Thymus (tissue), 11 donors: ENCODE results near the gene OLAH. TPM values are rescaled to one million over a fixed set of nuclear protein-coding genes. Genes with fewer than 3 reads are reported as not detected.

Experiments
- DNase-seq, 9 donors: peaks; one replicate each; pipeline ENCODE4 v3.0.0-alpha.2; 2013; ENCODE audit warnings: low spot score in 9 of 9, low read depth in 6 of 9, missing footprints in 1 of 9
- H3K27ac ChIP-seq, 2 donors: one replicate each; pipeline ENCODE4 v1.5.1; 2013; ENCODE audit warnings: control low read depth in 1 of 2, low read depth in 1 of 2, low read length in 1 of 2, mild to moderate bottlenecking in 1 of 2, moderate library complexity in 1 of 2
- H3K27me3 ChIP-seq, 2 donors: one replicate each; pipeline ENCODE4 v1.5.1; 2013; ENCODE audit warnings: low read length in 1 of 2; ENCODE audit not compliant: control insufficient read depth in 2 of 2, insufficient read depth in 1 of 2
- H3K36me3 ChIP-seq, 2 donors: one replicate each; pipeline ENCODE4 v1.5.1; 2013; ENCODE audit warnings: low read length in 1 of 2, mild to moderate bottlenecking in 1 of 2, moderate library complexity in 1 of 2; ENCODE audit not compliant: control insufficient read depth in 2 of 2, insufficient read depth in 2 of 2
- H3K4me1 ChIP-seq, 2 donors: one replicate each; pipeline ENCODE4 v1.5.1; 2013; ENCODE audit warnings: low read length in 2 of 2; ENCODE audit not compliant: control insufficient read depth in 2 of 2, insufficient read depth in 2 of 2
- H3K4me3 ChIP-seq, 2 donors: one replicate each; pipeline ENCODE4 v1.5.1; 2013; ENCODE audit warnings: low read length in 2 of 2, control low read depth in 1 of 2, mild to moderate bottlenecking in 1 of 2
- H3K9me3 ChIP-seq, 2 donors: one replicate each; pipeline ENCODE4 v1.5.1; 2013; ENCODE audit warnings: low read length in 1 of 2, mild to moderate bottlenecking in 1 of 2; ENCODE audit not compliant: control insufficient read depth in 2 of 2, insufficient read depth in 1 of 2
- WGBS: extraction: QIAGEN DNeasy Blood & Tissue Kit; methylation state at CpG from one replicate; pipeline ENCODE4 v1.1.7; 2013; 5-methylcytosine and 5-hydroxymethylcytosine counted together
- polyA plus RNA-seq: library from polyadenylated mRNA; stranded (reverse); fragments of 200-250 nt; gene quantifications from one replicate; pipeline ENCODE4 v1.2.3, GENCODE V29; 2013
- total RNA-seq: library from RNA; stranded (reverse); fragments of 120-200 nt; gene quantifications from one replicate; pipeline ENCODE4 v1.2.4, GENCODE V29; 2013
- donor health status: healthy.

OLAH gene
- total and polyA plus RNA-seq, 2 donors = 0.09 to 14.4 TPM

- peak; percentile 54 to 93 (median 81) for DNase-seq
These were observed 44.9 kb downstream of the OLAH start, which contains the start of gene ACBD7 for GRCh38 chr10:15088428-15089261. ACBD7 (minus strand) TSS chr10:15088776; CDS start chr10:15088728, 48 bp downstream.

GRCh38 chr10:15091418-15091817 lies 47.7 kb downstream of the OLAH start:
- Histone ChIP-seq H3K9me3 (no peaks in the 10 kb centered on the region), H3K27ac (no peak overlapping the region), H3K4me3 (no peak overlapping the region), H3K36me3 (no peaks in the 10 kb centered on the region), H3K4me1 (peaks cover 1 to 10% of the 10 kb centered on the region in 2 donors), H3K27me3 (no peaks in the 10 kb centered on the region)
- 96% methylated on average over 5 of the region's 5 CpGs for WGBS
- no peak for DNase-seq

More at GRCh38 chr10:15088428-15089261, 44.9 kb downstream of the OLAH start, which contains the start of gene ACBD7:
- Histone ChIP-seq H3K27me3 (no peaks in the 10 kb centered on the region), H3K4me1 (peaks cover 0 to 12% of the 10 kb centered on the region in 2 donors), H3K9me3 (peaks cover 0 to 3% of the 10 kb centered on the region in 2 donors), H3K4me3 (peak within 1 kb of the TSS; percentile 59 to 73), H3K36me3 (no peaks in the 10 kb centered on the region), H3K27ac (peak within 1 kb of the TSS; percentile 38 to 77)
- 7% methylated on average over 63 of the region's 63 CpGs for WGBS

GRCh38 chr10:15092855-15093408 lies 49.2 kb downstream of the OLAH start:
- no peak for DNase-seq
- no peaks in the 10 kb centered on the region for H3K36me3 ChIP-seq
- H3K4me3 ChIP-seq = no peak overlapping the region
- WGBS = 96% methylated on average over 16 of the region's 16 CpGs
- no peak overlapping the region for H3K27ac ChIP-seq
- H3K4me1 ChIP-seq = peaks cover 5 to 16% of the 10 kb centered on the region in 2 donors
- H3K9me3 ChIP-seq = no peaks in the 10 kb centered on the region
- H3K27me3 ChIP-seq = no peaks in the 10 kb centered on the region

GRCh38 chr10:15096661-15097010 lies 52.9 kb downstream of the OLAH start:
- Histone ChIP-seq H3K4me1 (peaks cover 15 to 24% of the 10 kb centered on the region in 2 donors), H3K4me3 (peak overlapping the region; percentile 75 to 96), H3K36me3 (peaks cover 3 to 4% of the 10 kb centered on the region in 2 donors), H3K27me3 (no peaks in the 10 kb centered on the region), H3K27ac (peak overlapping the region in 1 of 2 donors; percentile 98), H3K9me3 (no peaks in the 10 kb centered on the region)
- 1% methylated on average over 11 of the region's 11 CpGs for WGBS
- DNase-seq = no peak

- no peaks in the 10 kb centered on the region for H3K9me3 ChIP-seq
- no peaks in the 10 kb centered on the region for H3K27me3 ChIP-seq
- peaks cover 4 to 9% of the 10 kb centered on the region in 2 donors for H3K36me3 ChIP-seq
- WGBS = under 1% methylated on average over 84 of the region's 84 CpGs
- peak; percentile 76 to 96 (median 89) for DNase-seq
- peak within 1 kb of the TSS; percentile 75 to 96 for H3K4me3 ChIP-seq
- peak within 1 kb of the TSS; percentile 96 to 98 for H3K27ac ChIP-seq
- H3K4me1 ChIP-seq = peaks cover 15 to 24% of the 10 kb centered on the region in 2 donors
These were observed 53.5 kb downstream of the OLAH start, which contains the start of gene RPP38 for GRCh38 chr10:15097011-15097812. RPP38 (plus strand) TSS chr10:15097355; CDS start chr10:15103315, 5,960 bp downstream.

- H3K9me3 ChIP-seq = no peaks in the 10 kb centered on the region
- 95% methylated on average over 4 of the region's 4 CpGs for WGBS
- peaks cover 15 to 24% of the 10 kb centered on the region in 2 donors for H3K4me1 ChIP-seq
- no peaks in the 10 kb centered on the region for H3K27me3 ChIP-seq
- DNase-seq = no peak
- no peak overlapping the region for H3K27ac ChIP-seq
- H3K36me3 ChIP-seq = peaks cover 25 to 26% of the 10 kb centered on the region in 2 donors
- no peak overlapping the region for H3K4me3 ChIP-seq
These were observed 56.1 kb downstream of the OLAH start for GRCh38 chr10:15099886-15100285.

- Histone ChIP-seq H3K4me3 (no peak overlapping the region), H3K27me3 (no peaks in the 10 kb centered on the region), H3K27ac (no peak overlapping the region), H3K36me3 (peaks cover 35 to 53% of the 10 kb centered on the region in 2 donors), H3K9me3 (no peaks in the 10 kb centered on the region), H3K4me1 (peaks cover 6 to 8% of the 10 kb centered on the region in 2 donors)
- 94% methylated on average over 9 of the region's 9 CpGs for WGBS
- no peak for DNase-seq
These were observed 59.8 kb downstream of the OLAH start for GRCh38 chr10:15103513-15103912.

GRCh38 chr10:15106352-15107013 lies 62.7 kb downstream of the OLAH start:
- no peak overlapping the region for H3K27ac ChIP-seq
- no peak overlapping the region for H3K4me3 ChIP-seq
- DNase-seq = peak in 7 of 9 donors; percentile 44 to 70 (median 60)
- WGBS = 66% methylated on average over 8 of the region's 8 CpGs
- peaks cover 44 to 73% of the 10 kb centered on the region in 2 donors for H3K36me3 ChIP-seq
- H3K27me3 ChIP-seq = no peaks in the 10 kb centered on the region
- no peaks in the 10 kb centered on the region for H3K9me3 ChIP-seq
- H3K4me1 ChIP-seq = no peaks in the 10 kb centered on the region
